HepG2 (cell line): ENCODE measurements around the gene HS6ST1. TPM values are rescaled to one million over a fixed set of nuclear protein-coding genes. Genes with fewer than 3 reads are reported as not detected.

ENCODE experiments used
- ATAD3A ChIP-seq: sonication (generic); formaldehyde crosslinking; IDR thresholded peaks from 2 replicates; pipeline ENCODE4 v1.4.0; 2020; ENCODE audit warnings: missing genetic modification reagents
- E2F1 ChIP-seq: sonication (generic); formaldehyde crosslinking; IDR thresholded peaks from 2 replicates; pipeline ENCODE4 v1.5.0; 2020; ENCODE audit warnings: missing genetic modification reagents
- ELF3 ChIP-seq: IDR thresholded peaks from 2 replicates; pipeline ENCODE4 v1.6.1; 2016; ENCODE audit warnings: missing genetic modification reagents, missing compliant biosample characterization
- HOMEZ ChIP-seq: IDR thresholded peaks from 2 replicates; pipeline ENCODE4 v1.6.1; 2016; ENCODE audit warnings: low read depth
- LRRFIP1 ChIP-seq: sonication (generic); formaldehyde crosslinking; conservative IDR thresholded peaks from 2 replicates; pipeline ENCODE4 v1.4.0; 2020; ENCODE audit warnings: missing genetic modification reagents
- NCOR1 ChIP-seq: fragments of 200-600 bp; sonication (generic); IDR thresholded peaks from 2 replicates; pipeline ENCODE4 v1.7.0; 2017; ENCODE audit warnings: antibody characterized with exemption, low read length, borderline replicate concordance
- PLSCR1 ChIP-seq: sonication (generic); formaldehyde crosslinking; IDR thresholded peaks from 2 replicates; pipeline ENCODE4 v1.5.0; 2020; ENCODE audit warnings: missing genetic modification reagents, mild to moderate bottlenecking, borderline replicate concordance
- ZNF441 ChIP-seq: sonication (generic); formaldehyde crosslinking; IDR thresholded peaks from 2 replicates; pipeline ENCODE4 v1.7.0; 2021; ENCODE audit warnings: missing genetic modification reagents, borderline replicate concordance
- ZNF646 ChIP-seq: sonication (generic); formaldehyde crosslinking; IDR thresholded peaks from 2 replicates; pipeline ENCODE4 v1.9.0; 2021; ENCODE audit warnings: mild to moderate bottlenecking, missing genetic modification reagents
- ZNF710 ChIP-seq: sonication (generic); formaldehyde crosslinking; IDR thresholded peaks from 2 replicates; pipeline ENCODE4 v1.5.0; 2020; ENCODE audit warnings: mild to moderate bottlenecking, missing genetic modification reagents, borderline replicate concordance
- ZNF747 ChIP-seq: sonication (generic); formaldehyde crosslinking; IDR thresholded peaks from 2 replicates; pipeline ENCODE4 v1.8.1; 2023; ENCODE audit warnings: missing genetic modification reagents, mild to moderate bottlenecking, borderline replicate concordance
- ZNF780A ChIP-seq: sonication (generic); formaldehyde crosslinking; IDR thresholded peaks from 2 replicates; pipeline ENCODE4 v1.8.0; 2022; ENCODE audit warnings: mild to moderate bottlenecking, missing genetic modification reagents, moderate library complexity
- polyA plus RNA-seq, 8 experiments: library from polyadenylated mRNA; depleted of rRNA in 3 of 8; stranded (reverse) in 7 of 8; unstranded in 1 of 8; fragments of >200 nt; fragmentation: Illumina TruSeq in 4 of 8; extraction: Trizol in 4 of 8; gene quantifications; 2 replicates each; pipeline versions ENCODE4 v1.2.1 to v1.2.3, GENCODE V29; 2011 to 2016; ENCODE audit warnings: low read depth in 4 of 8, missing spikeins in 1 of 8, mixed read lengths in 1 of 8; ENCODE audit not compliant: insufficient read depth in 1 of 8
- total RNA-seq, 5 experiments: library from RNA; depleted of rRNA; stranded (reverse); fragments of >200 nt; fragmentation: Illumina TruSeq; extraction: Trizol; gene quantifications; 2 replicates each; pipeline ENCODE4 v1.2.3, GENCODE V29; 2016; ENCODE audit warnings: low read depth in 1 of 5

Gene HS6ST1
- total and polyA plus RNA-seq, 2 of the 13 experiments (the other 11 are each of a cell fraction or from before 2014, with no cell fraction given) = 34.5 to 84.6 TPM

- TF ChIP-seq E2F1 (CRISPR knock-in tag) (0 out of 2 replicates have a peak, but pooled peaks have one; percentile 18), ZNF710 (no peak; the same call in 1 of the 2 replicates), ZNF646 (CRISPR knock-in tag) (no peak), ZNF441 (CRISPR knock-in tag) (peak; percentile 37), ATAD3A (no peak), ZNF747 (CRISPR knock-in tag) (0 out of 2 replicates have a peak, but pooled peaks have one; percentile 33), LRRFIP1 (CRISPR knock-in tag) (no peak), ZNF780A (CRISPR knock-in tag) (no peak), ELF3 (peak; percentile 48; the same call in 1 of the 2 replicates), HOMEZ (CRISPR knock-in tag) (no peak), PLSCR1 (CRISPR knock-in tag) (no peak), NCOR1 (no peak)
Observed at GRCh38 chr2:128321784-128322714, 3.4 kb upstream of the HS6ST1 start (continued).
